ENCODE measurements around the gene SYT1. TPM values are rescaled to one million over a fixed set of nuclear protein-coding genes. Genes with fewer than 3 reads are reported as not detected.

SYT1 gene
- total RNA-seq, 2 donors from 2014 or later, result 1.3 to 1.9 TPM

- Histone ChIP-seq H3K9me3 (no peaks in the 10 kb centered on the region), H3K36me3 (no peaks in the 10 kb centered on the region), H3K4me1 (ENCODE audit: control insufficient read depth in 1 of 2, low read depth in 2 of 2) (no peaks in the 10 kb centered on the region), H3K27ac (no peak overlapping the region), H3K27me3 (replicated peaks; ENCODE audit: insufficient read depth) (no peaks in the 10 kb centered on the region), H3K4me3 (no peak overlapping the region)
- no peak for TF ChIP-seq CTCF (IDR thresholded peaks at IDR 0.05)
- no peak for ATAC-seq (ENCODE audit: insufficient number of reproducible peaks, low FRiP score, low read depth)
- no peak for DNase-seq (ENCODE audit: low spot score)
These were observed 533.0 kb downstream of the SYT1 start for GRCh38 chr12:79397609-79398008.

GRCh38 chr12:79400481-79400880, 535.9 kb downstream of the SYT1 start:
- no peaks in the 10 kb centered on the region for H3K9me3 ChIP-seq
- H3K27ac ChIP-seq, result no peak overlapping the region
- TF ChIP-seq CTCF (IDR thresholded peaks at IDR 0.05), result no peak
- H3K4me3 ChIP-seq, result no peak overlapping the region
- no peaks in the 10 kb centered on the region for H3K4me1 ChIP-seq (ENCODE audit: control insufficient read depth in 1 of 2, low read depth in 2 of 2)
- DNase-seq (ENCODE audit: low spot score) (no peak), ATAC-seq (ENCODE audit: insufficient number of reproducible peaks, low FRiP score, low read depth) (no peak)
- H3K27me3 ChIP-seq (replicated peaks; ENCODE audit: insufficient read depth), result no peaks in the 10 kb centered on the region
- H3K36me3 ChIP-seq, result no peaks in the 10 kb centered on the region

- H3K27me3 ChIP-seq (replicated peaks; ENCODE audit: insufficient read depth), result no peaks in the 10 kb centered on the region
- H3K4me3 ChIP-seq, result no peak overlapping the region
- H3K9me3 ChIP-seq, result no peaks in the 10 kb centered on the region
- ATAC-seq (ENCODE audit: insufficient number of reproducible peaks, low FRiP score, low read depth), result no peak
- H3K4me1 ChIP-seq (ENCODE audit: control insufficient read depth in 1 of 2, low read depth in 2 of 2), result no peaks in the 10 kb centered on the region
- DNase-seq (ENCODE audit: low spot score), result no peak
- H3K27ac ChIP-seq, result no peak overlapping the region
- H3K36me3 ChIP-seq, result no peaks in the 10 kb centered on the region
- TF ChIP-seq CTCF (IDR thresholded peaks at IDR 0.05), result no peak
These were observed 538.0 kb downstream of the SYT1 start for GRCh38 chr12:79402606-79403005.

GRCh38 chr12:79406993-79407392, 542.4 kb downstream of the SYT1 start:
- TF ChIP-seq CTCF (IDR thresholded peaks at IDR 0.05), result no peak
- Histone ChIP-seq H3K9me3 (no peaks in the 10 kb centered on the region), H3K4me3 (no peak overlapping the region), H3K27ac (no peak overlapping the region), H3K4me1 (ENCODE audit: control insufficient read depth in 1 of 2, low read depth in 2 of 2) (peaks cover 17 to 28% of the 10 kb centered on the region in 2 donors), H3K27me3 (replicated peaks; ENCODE audit: insufficient read depth) (no peaks in the 10 kb centered on the region), H3K36me3 (no peaks in the 10 kb centered on the region)
- no peak for ATAC-seq (ENCODE audit: insufficient number of reproducible peaks, low FRiP score, low read depth)
- DNase-seq (ENCODE audit: low spot score), result no peak

- peak overlapping the region; percentile 69 to 74 for H3K27ac ChIP-seq
- H3K4me3 ChIP-seq, result no peak overlapping the region
- DNase-seq (ENCODE audit: low spot score), result no peak
- H3K9me3 ChIP-seq, result no peaks in the 10 kb centered on the region
- H3K27me3 ChIP-seq (replicated peaks; ENCODE audit: insufficient read depth), result no peaks in the 10 kb centered on the region
- H3K4me1 ChIP-seq (ENCODE audit: control insufficient read depth in 1 of 2, low read depth in 2 of 2), result peaks cover 17 to 28% of the 10 kb centered on the region in 2 donors
- ATAC-seq (ENCODE audit: insufficient number of reproducible peaks, low FRiP score, low read depth), result peak; percentile 80
- TF ChIP-seq CTCF (IDR thresholded peaks at IDR 0.05), result peak; percentile 63
- no peaks in the 10 kb centered on the region for H3K36me3 ChIP-seq
These were observed 543.4 kb downstream of the SYT1 start for GRCh38 chr12:79407671-79408622.

Measured in thoracic aorta (tissue), 2 donors.